A549 (cell line): ENCODE results near the gene DEAF1. TPM values are rescaled to one million over a fixed set of nuclear protein-coding genes. Genes with fewer than 3 reads are reported as not detected.

Source experiments
- ATAC-seq, 2 experiments: fragments of 200-7000 bp in 1 of 2; fragments of >200 bp in 1 of 2; cut with Nextera tagmentation in 1 of 2; cut with Tn5 transposase in 1 of 2; 3 replicates each; pipeline versions ENCODE4 v1.8.0 to v1.9.1; 2018 to 2020; ENCODE audit warnings: mild to moderate bottlenecking in 1 of 2, moderate library complexity in 1 of 2
- CTCF ChIA-PET: fragments of 300-600 bp; sonication (Branson Sonifier 250); formaldehyde crosslinking; extraction: SDS; loops from one replicate; lab custom pipeline; 2021; ENCODE audit warnings: antibody characterized with exemption, inconsistent platforms; lab: Yijun Ruan, JAX
- POLR2A ChIA-PET: fragments of 350-600 bp; formaldehyde crosslinking; extraction: SDS; loops from one replicate; lab custom pipeline; 2021; ENCODE audit warnings: antibody characterized with exemption, inconsistent platforms; lab: Yijun Ruan, JAX
- DNase-seq, 2 experiments: peaks; one replicate each; pipeline versions ENCODE4 v3.0.0 to v3.0.0-alpha.2; 2011 to 2016; ENCODE audit warnings: low read depth in 1 of 2, low spot score in 1 of 2
- FAIRE-seq: peaks from 2 replicates; lab custom pipeline; 2011; peaks lifted over from hg19 to GRCh38; lab: Jason Lieb, UNC
- H3K27ac ChIP-seq, 2 experiments: fragments of >200 bp; sonication (Bioruptor Twin); formaldehyde crosslinking; 3 replicates each; pipeline ENCODE4 v1.5.1; 2016 to 2017
- H3K4me1 ChIP-seq: fragments of >200 bp; sonication (Bioruptor Twin); formaldehyde crosslinking; 3 replicates; pipeline ENCODE4 v1.6.1; 2016
- H3K4me2 ChIP-seq: fragments of >200 bp; sonication (Bioruptor Twin); formaldehyde crosslinking; 3 replicates; pipeline ENCODE4 v1.6.1; 2016
- H3K4me3 ChIP-seq: fragments of >200 bp; sonication (Bioruptor Twin); formaldehyde crosslinking; 3 replicates; pipeline ENCODE4 v1.5.1; 2016
- H3K9me3 ChIP-seq: fragments of >200 bp; sonication (Bioruptor Twin); formaldehyde crosslinking; 3 replicates; pipeline ENCODE4 v1.6.1; 2016
- ATOH8 ChIP-seq: fragments of 250-450 bp; sonication (Bioruptor Pico); IDR thresholded peaks from 2 replicates; pipeline ENCODE4 v1.5.0; 2020; ENCODE audit warnings: low read depth, mild to moderate bottlenecking, moderate library complexity
- BCL3 ChIP-seq: fragments of >200 bp; sonication (Bioruptor Twin); formaldehyde crosslinking; IDR thresholded peaks from 3 replicates; pipeline ENCODE4 v1.6.1; 2016
- BHLHE40 ChIP-seq: IDR thresholded peaks from 2 replicates; pipeline ENCODE4 v1.6.1; 2012; ENCODE audit warnings: low read depth, low read length, inconsistent platforms
- CBX8 ChIP-seq: fragments of 200-600 bp; sonication (generic); IDR thresholded peaks from 2 replicates; pipeline ENCODE4 v1.6.1; 2016
- CHD2 ChIP-seq: fragments of 150-350 bp; IDR thresholded peaks from 2 replicates; pipeline ENCODE4 v1.6.1; 2014; ENCODE audit warnings: low read length; ENCODE audit not compliant: partially characterized antibody
- E2F6 ChIP-seq: IDR thresholded peaks from 2 replicates; pipeline ENCODE4 v1.6.1; 2012; ENCODE audit warnings: low read depth, borderline replicate concordance
- EHF ChIP-seq: fragments of 250-450 bp; sonication (Bioruptor Pico); IDR thresholded peaks from 2 replicates; pipeline ENCODE4 v1.5.0; 2020; ENCODE audit warnings: mild to moderate bottlenecking
- EHMT2 ChIP-seq: fragments of 200-600 bp; sonication (generic); IDR thresholded peaks from 2 replicates; pipeline ENCODE4 v1.6.1; 2016; ENCODE audit warnings: antibody characterized with exemption, low read depth, mild to moderate bottlenecking, moderate library complexity
- ELK1 ChIP-seq: fragments of 150-350 bp; IDR thresholded peaks from 2 replicates; pipeline ENCODE4 v1.6.1; 2014; ENCODE audit warnings: low read depth, mild to moderate bottlenecking, low read length
- EP300 ChIP-seq, 2 experiments: fragments of >200 bp; sonication (Bioruptor Twin); formaldehyde crosslinking; IDR thresholded peaks; 2 replicates in 1 of 2; 3 replicates in 1 of 2; pipeline ENCODE4 v1.6.1; 2016 to 2017
- FOSB ChIP-seq: fragments of 250-450 bp; sonication (Bioruptor Pico); IDR thresholded peaks from 2 replicates; pipeline ENCODE4 v1.5.0; 2020; ENCODE audit warnings: mild to moderate bottlenecking, moderate library complexity
- FOSL2 ChIP-seq, 2 experiments: fragments of 450-650 bp in 1 of 2; fragments of >200 bp in 1 of 2; sonication (Bioruptor Twin) in 1 of 2; formaldehyde crosslinking; IDR thresholded peaks; 2 replicates each; pipeline versions ENCODE4 v1.5.0 to v1.6.1; 2016 to 2020; ENCODE audit warnings: mild to moderate bottlenecking in 1 of 2, moderate library complexity in 1 of 2
- HES2 ChIP-seq: fragments of >200 bp; sonication (Bioruptor Twin); formaldehyde crosslinking; IDR thresholded peaks from 2 replicates; pipeline ENCODE4 v1.6.1; 2016
- HEYL ChIP-seq: fragments of 250-450 bp; sonication (Bioruptor Pico); IDR thresholded peaks from 2 replicates; pipeline ENCODE4 v1.8.0; 2021; ENCODE audit warnings: mild to moderate bottlenecking, moderate library complexity
- HOXB13 ChIP-seq: fragments of 250-450 bp; sonication (Bioruptor Pico); IDR thresholded peaks from 2 replicates; pipeline ENCODE4 v1.5.0; 2020; ENCODE audit warnings: low read depth, mild to moderate bottlenecking, moderate library complexity
- JUNB ChIP-seq: fragments of >200 bp; sonication (Bioruptor Twin); formaldehyde crosslinking; IDR thresholded peaks from 2 replicates; pipeline ENCODE4 v1.6.1; 2016
- MAX ChIP-seq: IDR thresholded peaks from 2 replicates; pipeline ENCODE4 v1.6.1; 2012
- POLR2A ChIP-seq: IDR thresholded peaks from 2 replicates; pipeline ENCODE4 v1.6.1; 2012; ENCODE audit warnings: mild to moderate bottlenecking, low read length
- RAD21 ChIP-seq, 2 experiments: fragments of >200 bp in 1 of 2; sonication (Bioruptor Twin) in 1 of 2; formaldehyde crosslinking in 1 of 2; IDR thresholded peaks in 1 of 2; conservative IDR thresholded peaks in 1 of 2; 2 replicates in 1 of 2; 3 replicates in 1 of 2; pipeline ENCODE4 v1.6.1; 2012 to 2018; ENCODE audit warnings: inconsistent platforms in 1 of 2
- RARB ChIP-seq: fragments of 250-450 bp; sonication (Bioruptor Pico); IDR thresholded peaks from 2 replicates; pipeline ENCODE4 v1.8.0; 2021; ENCODE audit warnings: mild to moderate bottlenecking, moderate library complexity
- RNF2 ChIP-seq: fragments of 200-600 bp; sonication (generic); IDR thresholded peaks from 2 replicates; pipeline ENCODE4 v1.6.1; 2016; ENCODE audit warnings: low read depth, mild to moderate bottlenecking, antibody characterized with exemption, moderate library complexity, borderline replicate concordance
- SMC3 ChIP-seq: fragments of >200 bp; sonication (Bioruptor Twin); formaldehyde crosslinking; IDR thresholded peaks from 3 replicates; pipeline ENCODE4 v1.6.1; 2018; ENCODE audit warnings: inconsistent platforms
- SREBF2 ChIP-seq: fragments of 450-650 bp; IDR thresholded peaks from 2 replicates; pipeline ENCODE4 v1.6.1; 2014; ENCODE audit warnings: mild to moderate bottlenecking, moderate library complexity
- WGBS: methylation state at CpG from one replicate; pipeline ENCODE4 v1.1.6; 2017; ENCODE audit errors: missing lambda C conversion rate; 5-methylcytosine and 5-hydroxymethylcytosine counted together
- polyA plus RNA-seq, 4 experiments: library from polyadenylated mRNA; depleted of rRNA in 3 of 4; stranded (reverse); fragments of >200 nt; fragmentation: RNase III in 1 of 4; extraction: RNeasy Plus Mini Kit Qiagen cat#74134 plus additional on column Dnase treatment in 1 of 4; gene quantifications; 2 replicates in 3 of 4; 3 replicates in 1 of 4; pipeline ENCODE4 v1.2.3, GENCODE V29; 2011 to 2017

DEAF1 gene
- polyA plus RNA-seq, 2 of the 4 experiments (the other 2 are of a cell fraction) = 16.0 to 24.0 TPM

GRCh38 chr11:614623-615503 lies 80.2 kb downstream of the DEAF1 start (continued):
- TF ChIP-seq ATOH8 = no peak

- FAIRE-seq = no peak
- H3K27ac ChIP-seq = no peak overlapping the region
- POLR2A ChIA-PET = interaction anchor here (1.0 to 1.5 kb wide), 2 partner anchors 13 to 38 kb away, joined by 3 to 5 read pairs; no protein-coding TSS in a partner anchor
These were observed 80.9 kb downstream of the DEAF1 start for GRCh38 chr11:614021-614622.

GRCh38 chr11:613369-613968 lies 81.6 kb downstream of the DEAF1 start:
- Histone ChIP-seq H3K9me3 (no peaks in the 10 kb centered on the region), H3K27ac (no peak overlapping the region), H3K4me1 (peaks cover 13% of the 10 kb centered on the region; the same call in 2 of the 3 replicates), H3K4me2 (no peak overlapping the region), H3K4me3 (no peak overlapping the region)
- ChIA-PET CTCF (interaction anchor here (0.7 to 1.5 kb wide), 5 partner anchors 10 to 111 kb away, joined by 3 to 5 read pairs (median 3); no protein-coding TSS in a partner anchor), POLR2A (interaction anchor here (1.0 to 1.5 kb wide), 2 partner anchors 12 to 38 kb away, joined by 3 to 5 read pairs; no protein-coding TSS in a partner anchor)
- DNase-seq (peak; percentile 33 to 49), FAIRE-seq (no peak), ATAC-seq (peak in 1 of 2 experiments; percentile 12; a peak in 3 of 6 replicates)
- TF ChIP-seq MAX (no peak), BHLHE40 (no peak), EP300 (IDR thresholded peaks at IDR 0.05) (no peak), JUNB (no peak), SMC3 (no peak), EHMT2 (no peak), CBX8 (no peak), RNF2 (no peak), ELK1 (no peak), RAD21 (conservative IDR thresholded peaks at IDR 0.05 in 1 of 2, IDR thresholded peaks at IDR 0.05 in 1 of 2) (no peak), ATOH8 (no peak), E2F6 (no peak), CHD2 (no peak), HEYL (CRISPR knock-in tag) (no peak), HES2 (no peak), FOSL2 (IDR thresholded peaks at IDR 0.05) (no peak), FOSL2 (CRISPR knock-in tag; IDR thresholded peaks at IDR 0.05) (no peak), RARB (CRISPR knock-in tag) (no peak), FOSB (no peak), EHF (CRISPR knock-in tag) (no peak), BCL3 (no peak)
- WGBS = 91% methylated on average over 15 of the region's 36 CpGs

More at GRCh38 chr11:614021-614622, 80.9 kb downstream of the DEAF1 start:
- DNase-seq = no peak
- no peak for ATAC-seq
- Histone ChIP-seq H3K4me1 (peaks cover 13% of the 10 kb centered on the region; the same call in 2 of the 3 replicates), H3K4me2 (no peak overlapping the region), H3K9me3 (no peaks in the 10 kb centered on the region), H3K4me3 (no peak overlapping the region)
- WGBS = 95% methylated on average over 10 of the region's 14 CpGs
- CTCF ChIA-PET = interaction anchor here (0.7 to 1.4 kb wide), 3 partner anchors 11 to 60 kb away, joined by 3 read pairs; no protein-coding TSS in a partner anchor
- no peak for TF ChIP-seq HOXB13
- TF ChIP-seq POLR2A = no peak
- no peak for TF ChIP-seq SREBF2
- no peak for TF ChIP-seq RARB (CRISPR knock-in tag)
